Stomach (tissue), 9 donors: ENCODE measurements around the gene HNF4A. TPM values are rescaled to one million over a fixed set of nuclear protein-coding genes. Genes with fewer than 3 reads are reported as not detected.

Source experiments
- DNase-seq, 2 donors: peaks; one replicate each; pipeline versions ENCODE4 v3.0.0 to v3.0.0-alpha.2; 2013 to 2019
- H3K27ac ChIP-seq, 5 donors: fragments of 200-600 bp in 4 of 5; sonication (generic) in 4 of 5; one replicate each; pipeline ENCODE4 v1.5.1; 2013 to 2019; ENCODE audit warnings: mild to moderate bottlenecking in 1 of 5, moderate library complexity in 1 of 5
- H3K27me3 ChIP-seq, 3 donors: fragments of 200-600 bp; sonication (generic); one replicate each; pipeline ENCODE4 v1.5.1; 2017 to 2019; ENCODE audit warnings: mixed run types in 1 of 3
- H3K36me3 ChIP-seq, 4 donors: fragments of 200-600 bp; sonication (generic); 1 replicate in 3 of 4; 2 replicates in 1 of 4; pipeline ENCODE4 v1.5.1; 2016 to 2019
- H3K4me1 ChIP-seq, 4 donors: fragments of 200-600 bp; sonication (generic); one replicate each; pipeline ENCODE4 v1.5.1; 2016 to 2019
- H3K4me3 ChIP-seq, 4 donors: fragments of 200-600 bp; sonication (generic) in 3 of 4; one replicate each; pipeline ENCODE4 v1.5.1; 2016 to 2019; ENCODE audit warnings: mild to moderate bottlenecking in 1 of 4
- H3K9me3 ChIP-seq, 4 donors: fragments of 200-600 bp; sonication (generic); one replicate each; pipeline ENCODE4 v1.5.1; 2016 to 2019
- CTCF ChIP-seq, 7 experiments: fragments of 450-650 bp in 4 of 7; fragments of 200-600 bp in 3 of 7; sonication (generic) in 3 of 7; IDR thresholded peaks; one replicate each; pipeline ENCODE4 v1.5.1; 2016 to 2019; ENCODE audit warnings: antibody characterized with exemption in 7 of 7, control low read depth in 2 of 7, mild to moderate bottlenecking in 1 of 7
- EP300 ChIP-seq: sonication (generic); formaldehyde crosslinking; IDR thresholded peaks from one replicate; pipeline ENCODE4 v1.6.1; 2017; ENCODE audit warnings: antibody characterized with exemption
- POLR2A ChIP-seq, 4 donors: fragments of 450-650 bp; IDR thresholded peaks; one replicate each; pipeline ENCODE4 v1.6.1; 2016; ENCODE audit warnings: antibody characterized with exemption in 4 of 4, control low read depth in 2 of 4, mild to moderate bottlenecking in 1 of 4, moderate library complexity in 1 of 4
- POLR2AphosphoS5 ChIP-seq, 3 donors: sonication (generic); formaldehyde crosslinking; IDR thresholded peaks; one replicate each; pipeline ENCODE4 v1.6.1; 2016; ENCODE audit warnings: antibody characterized with exemption in 3 of 3
- WGBS, 5 donors: extraction: QIAGEN DNeasy Blood & Tissue Kit in 3 of 5; methylation state at CpG; one replicate each; pipeline versions ENCODE4 v1.1.5 to v1.1.7; 2013 to 2018; 5-methylcytosine and 5-hydroxymethylcytosine counted together
- intact Hi-C: fragments of 100-400 bp; cut with DNase I; formaldehyde crosslinking; loops from one replicate; pipeline ENCODE4 v1.15.1; 2023; ENCODE audit warnings: low total_unique reads
- polyA plus RNA-seq, 3 donors: library from polyadenylated mRNA; stranded (reverse); fragments of 200-250 nt; gene quantifications; one replicate each; pipeline ENCODE4 v1.2.3, GENCODE V29; 2013
- total RNA-seq, 5 donors: library from RNA; depleted of rRNA; stranded (reverse); fragments of >200 nt; gene quantifications; one replicate each; pipeline versions ENCODE4 v1.1.0 to v1.2.3, GENCODE V29; 2014 to 2016
- donor health status: healthy with polysubstance abuse.
- donor health status: Bipolar disorder and iron deficiency.
- donor health status: healthy.

The HNF4A gene
- total and polyA plus RNA-seq, 8 donors, result 1.3 to 64.8 (median 23.5) TPM

- WGBS, 5 donors, result 21 to 44% (median 28%) methylated on average over 2 of the region's 2 CpGs
- TF ChIP-seq CTCF (IDR thresholded peaks at IDR 0.05), result no peak
- no peak for TF ChIP-seq EP300
- no peak for TF ChIP-seq POLR2A (IDR thresholded peaks at IDR 0.05)
- TF ChIP-seq POLR2AphosphoS5 (IDR thresholded peaks at IDR 0.05), result no peak
- H3K36me3 ChIP-seq, result no peaks in the 10 kb centered on the region
- H3K4me1 ChIP-seq, result peaks cover 5 to 14% (median 10%) of the 10 kb centered on the region in 4 donors
- H3K27ac ChIP-seq, result no peak overlapping the region
- H3K27me3 ChIP-seq, result peaks cover 0 to 6% (median 0%) of the 10 kb centered on the region in 3 donors
- H3K4me3 ChIP-seq, result peak overlapping the region in 3 of 4 donors; percentile 42 to 59 (median 53)
- intact Hi-C loops, result no loop called here
- H3K9me3 ChIP-seq, result no peaks in the 10 kb centered on the region
- no peak for DNase-seq
These were observed 1.5 kb downstream of the HNF4A start for GRCh38 chr20:44357020-44357419.

- intact Hi-C loops, result no loop called here
- Histone ChIP-seq H3K9me3 (no peaks in the 10 kb centered on the region), H3K4me3 (peak overlapping the region in 1 of 4 donors; percentile 42), H3K4me1 (peaks cover 5 to 14% (median 10%) of the 10 kb centered on the region in 4 donors), H3K27me3 (peaks cover 0 to 6% (median 0%) of the 10 kb centered on the region in 3 donors), H3K36me3 (no peaks in the 10 kb centered on the region), H3K27ac (no peak overlapping the region)
- 31 to 44% (median 42%) methylated on average over 4 of the region's 4 CpGs for WGBS, 5 donors
- TF ChIP-seq EP300 (no peak), CTCF (IDR thresholded peaks at IDR 0.05) (no peak), POLR2AphosphoS5 (IDR thresholded peaks at IDR 0.05) (no peak), POLR2A (IDR thresholded peaks at IDR 0.05) (no peak)
- DNase-seq, result no peak
These were observed 2.1 kb downstream of the HNF4A start for GRCh38 chr20:44357555-44358125.

GRCh38 chr20:44358776-44359175 is 3.3 kb downstream of the HNF4A start:
- no peak overlapping the region for H3K4me3 ChIP-seq
- H3K36me3 ChIP-seq, result no peaks in the 10 kb centered on the region
- TF ChIP-seq POLR2AphosphoS5 (IDR thresholded peaks at IDR 0.05), result no peak
- no peak for TF ChIP-seq POLR2A (IDR thresholded peaks at IDR 0.05)
- TF ChIP-seq EP300, result no peak
- no peak for TF ChIP-seq CTCF (IDR thresholded peaks at IDR 0.05)
- no peaks in the 10 kb centered on the region for H3K9me3 ChIP-seq
- intact Hi-C loops, result no loop called here
- WGBS, 5 donors, result 84 to 95% (median 88%) methylated on average over 8 of the region's 8 CpGs
- DNase-seq, result no peak
- H3K27ac ChIP-seq, result no peak overlapping the region
- peaks cover 0 to 6% (median 0%) of the 10 kb centered on the region in 3 donors for H3K27me3 ChIP-seq
- peaks cover 5 to 19% (median 11%) of the 10 kb centered on the region in 4 donors for H3K4me1 ChIP-seq

- DNase-seq, result no peak
- H3K4me3 ChIP-seq, result no peak overlapping the region
- intact Hi-C loops, result no loop called here
- H3K4me1 ChIP-seq, result peaks cover 5 to 16% (median 11%) of the 10 kb centered on the region in 4 donors
- TF ChIP-seq EP300 (no peak), POLR2AphosphoS5 (IDR thresholded peaks at IDR 0.05) (no peak), POLR2A (IDR thresholded peaks at IDR 0.05) (no peak), CTCF (IDR thresholded peaks at IDR 0.05) (no peak)
- no peaks in the 10 kb centered on the region for H3K9me3 ChIP-seq
- no peaks in the 10 kb centered on the region for H3K36me3 ChIP-seq
- H3K27ac ChIP-seq, result no peak overlapping the region
- H3K27me3 ChIP-seq, result peaks cover 0 to 6% (median 0%) of the 10 kb centered on the region in 3 donors
These were observed 4.7 kb downstream of the HNF4A start for GRCh38 chr20:44360221-44360620.
